NCI-H524 treated with DMSO at 0.1 percent for 48 hours (cell line): ENCODE data around the gene CLDN8.

Experiments
- DNase-seq: peaks from one replicate; lab custom pipeline; 2025; lab: John Stamatoyannopoulos, UW

Gene CLDN8

DNA sequence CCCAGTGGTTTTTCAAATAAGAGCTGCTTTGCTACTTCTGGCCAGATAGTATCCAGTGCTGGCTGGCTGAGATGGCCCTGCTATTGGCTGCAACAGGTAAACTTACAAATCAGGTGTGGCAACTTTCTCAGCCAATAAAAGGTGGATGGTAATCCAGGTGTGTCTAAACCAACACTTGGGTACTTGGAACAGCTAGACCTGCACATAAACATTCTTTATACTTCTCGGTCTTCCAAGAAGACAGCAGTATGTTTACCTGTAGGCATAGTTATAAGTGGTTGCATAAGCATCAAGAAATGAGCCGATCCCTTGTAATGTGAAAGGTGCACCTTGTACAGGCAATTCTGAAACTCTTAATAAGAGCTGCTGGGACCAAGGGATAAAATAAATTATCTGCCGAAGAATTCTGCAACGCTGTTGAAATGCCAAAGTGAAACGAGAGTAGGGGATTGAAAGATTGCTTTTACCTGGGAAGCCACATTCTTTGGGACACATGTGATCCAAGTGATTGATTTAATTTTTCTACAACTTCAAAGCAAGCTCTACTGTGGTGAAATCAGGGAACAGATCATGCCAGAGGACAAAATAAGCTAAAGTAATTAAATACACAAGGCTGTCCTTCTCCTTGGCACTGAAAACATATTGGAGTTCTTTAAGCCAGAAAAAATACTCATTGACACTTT lies at the start of gene CLDN8:
Gene CLDN8 (minus strand): TSS at position 57 of the 683 bp plus-strand sequence. CDS start 172 bp downstream, outside the sequence.
- DNase-seq: no peak

DNA sequence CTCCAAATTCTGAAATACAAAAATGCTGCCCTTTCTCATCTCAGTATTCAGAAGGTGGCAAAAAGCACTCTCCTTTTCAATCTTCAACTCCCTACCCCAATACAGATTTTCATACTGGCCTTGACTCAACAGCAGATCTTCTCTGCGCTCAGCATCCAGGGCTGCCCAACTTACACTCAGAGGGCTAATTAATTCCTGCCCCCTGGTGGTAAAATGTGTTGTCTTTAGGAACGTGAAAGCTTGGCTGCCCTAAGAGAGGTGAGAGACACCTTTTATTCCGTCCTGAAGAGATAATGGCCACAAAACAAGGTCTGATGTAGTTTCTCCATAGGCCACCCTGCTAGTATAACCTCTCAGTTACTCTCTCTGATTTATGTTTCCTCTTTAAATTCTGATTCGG lies 41.9 kb upstream of the CLDN8 start:
- no peak for DNase-seq

DNA sequence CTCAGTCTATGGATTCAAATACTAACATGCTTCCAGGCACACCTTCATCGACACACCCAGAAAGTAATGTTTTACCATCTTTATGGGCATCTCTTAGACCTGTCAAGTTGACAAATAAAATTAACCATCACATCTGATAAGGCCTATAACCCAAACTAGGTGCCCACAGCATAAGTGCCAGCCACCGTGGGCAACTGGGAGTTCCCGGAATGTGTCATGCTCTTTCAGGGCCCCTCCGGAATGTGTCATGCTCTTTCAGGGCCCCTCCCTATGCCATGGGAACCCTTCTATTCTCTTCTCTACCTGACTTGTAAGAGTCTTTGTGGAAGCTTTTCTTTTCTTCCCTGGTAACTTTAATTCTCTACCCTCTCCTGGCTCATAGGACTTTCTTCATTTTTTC lies 40.2 kb upstream of the CLDN8 start:
- no peak for DNase-seq

DNA sequence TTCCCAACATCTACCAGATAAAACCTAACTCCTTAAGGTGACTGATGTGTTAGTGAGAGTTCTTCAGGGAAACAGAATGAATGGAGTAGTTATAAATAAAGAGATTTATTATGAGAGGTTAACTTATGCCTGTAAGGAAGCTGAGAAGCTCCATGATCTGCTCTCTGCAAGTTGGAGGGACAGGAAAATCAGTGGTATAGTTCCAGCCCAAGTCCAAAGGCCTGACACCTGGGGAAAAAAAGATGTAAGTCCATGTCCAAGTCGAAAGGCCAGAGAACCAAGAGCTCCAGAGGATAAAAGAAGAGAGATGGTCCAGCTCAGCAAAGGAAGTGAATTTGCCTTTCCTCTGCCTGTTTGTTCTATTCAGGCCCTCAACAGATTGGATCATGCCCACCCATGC lies 39.8 kb upstream of the CLDN8 start:
- DNase-seq: no peak

DNA sequence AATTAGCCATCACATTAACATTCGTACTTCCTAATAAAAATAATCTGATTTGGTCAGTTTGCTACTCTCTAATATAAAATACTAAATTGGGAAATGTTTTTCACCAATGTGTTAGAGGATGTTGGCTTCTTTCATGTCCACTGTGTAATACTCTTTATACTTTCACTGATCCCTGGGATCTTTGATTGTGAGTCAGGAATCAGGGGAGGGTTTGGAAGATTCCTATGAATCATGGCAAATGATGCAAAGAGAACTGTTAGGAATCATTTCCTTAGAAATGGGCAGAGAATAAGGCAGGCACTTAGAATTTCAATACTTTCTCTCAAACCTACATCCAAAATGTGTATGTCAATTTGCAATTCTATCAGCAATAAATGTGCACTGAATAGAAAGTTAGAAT lies 35.9 kb upstream of the CLDN8 start:
- no peak for DNase-seq

DNA sequence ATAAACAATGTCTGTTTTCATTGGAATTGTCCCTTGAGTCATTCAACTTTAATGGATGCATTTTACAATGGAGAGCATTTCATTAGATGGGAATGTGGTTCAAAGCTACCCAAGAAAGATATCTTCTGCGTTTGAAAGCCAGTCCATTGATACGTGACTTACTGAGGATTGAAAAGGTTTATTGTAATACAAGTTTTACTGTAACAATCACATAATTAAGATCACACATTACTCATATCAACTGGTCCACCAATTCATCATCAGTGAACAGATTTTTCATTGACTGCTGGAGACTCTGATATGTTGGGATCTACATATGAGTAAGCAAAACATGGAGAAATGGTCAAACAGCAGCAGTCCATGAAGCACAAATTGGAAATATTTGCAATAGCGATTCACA lies 34.0 kb upstream of the CLDN8 start:
- no peak for DNase-seq

GRCh38 chr21:30248844-30249243 lies 32.9 kb upstream of the CLDN8 start:
- DNase-seq: no peak

DNA sequence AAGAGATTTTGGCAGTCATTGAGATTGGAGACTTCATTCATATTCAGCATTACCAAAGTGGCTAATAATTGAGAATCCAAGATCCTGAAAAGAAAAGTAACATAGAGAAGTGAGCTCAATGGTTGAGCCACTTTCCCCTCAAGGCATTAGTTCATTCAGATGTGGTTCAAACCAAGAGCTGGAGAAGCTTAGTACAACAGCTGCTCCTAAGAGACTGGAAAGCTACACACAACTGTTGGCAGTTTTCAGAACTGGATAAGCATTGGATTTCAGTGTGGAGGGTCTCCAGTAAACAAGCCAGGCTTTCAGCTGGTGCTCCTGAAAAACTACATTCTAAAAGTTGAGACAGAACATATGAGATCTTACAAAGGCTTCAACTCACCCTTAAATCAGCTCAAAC lies 29.2 kb upstream of the CLDN8 start:
- DNase-seq: no peak

DNA sequence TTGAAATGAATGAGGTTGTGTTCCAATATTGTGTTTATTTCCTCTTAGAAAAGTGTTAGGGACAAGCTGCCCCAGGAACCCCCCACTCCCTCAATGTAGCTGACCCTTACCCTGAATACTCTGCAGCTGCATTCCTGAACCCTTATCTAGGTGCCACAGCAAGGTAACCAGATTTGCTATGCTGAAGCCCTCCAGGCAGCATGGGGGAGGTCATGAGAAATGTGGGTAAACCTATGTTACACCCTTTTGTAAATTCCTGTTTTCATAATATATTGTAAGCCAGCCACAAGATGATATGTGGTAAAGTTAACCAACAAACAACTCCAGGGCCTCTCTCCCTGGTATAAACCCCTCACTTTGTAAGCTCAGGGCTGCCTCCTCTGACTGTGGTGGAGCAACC lies 27.8 kb upstream of the CLDN8 start:
- no peak for DNase-seq

GRCh38 chr21:30240661-30241060 lies 24.8 kb upstream of the CLDN8 start:
- DNase-seq: no peak

GRCh38 chr21:30238168-30238567 lies 22.3 kb upstream of the CLDN8 start:
- DNase-seq: no peak

GRCh38 chr21:30234643-30235042 lies 18.7 kb upstream of the CLDN8 start:
- no peak for DNase-seq

DNA sequence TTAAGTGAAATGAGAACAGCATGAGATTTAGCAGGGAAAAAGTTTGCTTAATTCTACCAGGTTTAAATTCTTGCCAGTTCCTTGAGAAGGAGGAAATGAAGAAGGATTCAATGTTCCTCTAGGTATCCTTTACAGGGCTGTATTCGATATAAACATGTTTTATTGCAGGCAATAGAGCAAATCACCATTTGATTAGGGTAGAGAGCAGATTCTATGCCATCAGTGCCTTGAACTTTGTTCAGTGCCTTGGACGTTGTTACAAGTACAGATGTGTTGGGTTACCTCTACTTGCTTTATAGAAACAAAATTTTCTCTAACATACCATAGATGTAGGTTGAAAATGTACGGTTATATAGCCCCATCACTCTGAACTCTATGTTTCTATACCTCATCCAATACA lies 18.2 kb upstream of the CLDN8 start:
- DNase-seq: no peak

DNA sequence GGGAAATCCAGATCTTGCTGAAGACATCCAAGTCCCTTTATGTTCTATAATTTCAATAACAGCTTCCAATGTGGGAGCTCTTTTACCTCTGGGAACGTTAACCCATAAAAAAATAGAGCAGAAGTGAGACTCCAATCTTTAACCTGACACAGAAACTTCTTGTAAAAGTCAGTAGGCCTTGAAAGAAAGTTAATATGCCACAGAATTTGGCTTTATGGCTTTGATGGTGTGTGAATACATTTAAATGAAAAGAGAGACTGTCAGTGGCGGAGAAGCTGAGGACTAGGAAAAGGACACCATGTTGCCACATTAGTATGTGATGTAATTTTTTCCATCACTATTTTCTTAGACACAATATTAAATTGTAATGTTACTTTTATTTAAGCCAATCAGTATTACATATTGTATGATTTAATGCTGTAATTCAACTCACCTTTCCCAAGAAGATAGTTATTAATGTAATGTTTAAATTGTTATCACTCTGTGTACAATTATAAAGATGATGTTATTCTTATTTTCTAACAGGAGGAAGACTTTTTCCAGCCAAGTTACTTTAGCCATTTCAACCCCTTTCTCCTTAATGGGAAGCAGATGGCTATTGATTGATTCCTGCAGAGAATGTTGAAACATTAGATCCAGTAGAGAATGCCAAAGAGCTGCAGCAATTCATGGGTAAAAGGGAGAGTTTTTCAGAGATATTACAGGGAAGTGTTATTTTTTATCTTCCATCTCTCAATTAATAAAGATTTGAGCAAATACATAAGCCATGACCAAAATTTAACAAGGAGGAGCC lies 17.5 kb upstream of the CLDN8 start:
- no peak for DNase-seq

DNA sequence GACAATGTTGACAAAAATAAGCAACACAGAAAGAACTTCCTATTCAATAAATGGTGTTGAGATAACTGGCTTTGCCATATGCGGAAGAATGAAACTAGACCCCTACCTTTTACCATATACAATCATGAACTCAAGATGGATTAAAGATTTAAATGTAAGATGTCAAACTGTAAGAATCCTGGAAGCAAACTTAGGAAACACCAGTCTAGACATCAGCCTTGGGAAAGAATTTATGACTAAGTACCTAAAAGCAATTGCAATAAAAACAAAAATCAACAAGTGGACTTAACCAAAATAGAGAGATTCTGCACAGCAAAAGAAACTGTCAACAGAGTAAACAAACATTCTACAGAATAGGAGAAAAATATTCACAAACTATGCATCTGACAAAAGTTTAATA lies 16.1 kb upstream of the CLDN8 start:
- DNase-seq: no peak

GRCh38 chr21:30227633-30228404 lies 11.9 kb upstream of the CLDN8 start:
- no peak for DNase-seq

GRCh38 chr21:30227128-30227527 lies 11.2 kb upstream of the CLDN8 start:
- no peak for DNase-seq

DNA sequence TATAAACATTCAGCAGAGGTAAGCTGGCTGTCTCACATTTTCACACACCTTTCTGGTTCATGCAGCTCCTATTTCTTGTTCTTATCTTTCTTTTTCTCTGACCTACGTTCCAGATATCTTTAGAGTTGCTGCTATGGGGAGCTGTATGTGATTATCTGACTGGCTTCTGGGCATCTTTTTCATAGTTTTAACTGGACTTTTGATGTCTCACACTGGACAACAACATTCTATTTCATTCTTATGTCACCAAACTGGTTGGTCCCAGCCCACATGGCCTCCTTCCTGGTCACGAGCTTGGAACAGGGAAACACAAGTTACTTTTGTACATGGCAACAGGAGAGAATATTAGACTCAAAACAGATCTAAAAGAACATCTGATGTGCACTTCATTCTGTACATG lies 7.7 kb upstream of the CLDN8 start:
- no peak for DNase-seq

DNA sequence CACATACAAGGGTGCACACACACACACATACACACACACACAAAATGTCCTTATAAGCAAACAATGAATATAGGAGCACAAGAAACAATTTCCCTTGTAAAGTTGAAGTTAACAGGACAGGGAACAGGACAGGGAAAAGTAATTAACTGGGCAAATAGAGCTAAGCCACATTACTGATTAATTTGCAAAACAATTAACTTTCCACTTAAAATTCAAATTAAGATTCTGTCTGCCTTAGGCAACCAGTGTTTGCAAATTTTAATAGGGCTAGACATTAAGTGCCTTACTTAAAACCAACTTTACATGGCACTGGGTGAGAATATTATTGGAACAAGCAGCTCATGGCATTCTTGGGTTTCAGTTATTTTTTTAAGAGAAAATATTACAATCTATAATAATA lies 6.8 kb upstream of the CLDN8 start:
- DNase-seq: no peak

GRCh38 chr21:30211071-30211470 lies 4.8 kb downstream of the CLDN8 start:
- no peak for DNase-seq

- DNase-seq: no peak
Observed at GRCh38 chr21:30209601-30210000, 6.3 kb downstream of the CLDN8 start.

DNA sequence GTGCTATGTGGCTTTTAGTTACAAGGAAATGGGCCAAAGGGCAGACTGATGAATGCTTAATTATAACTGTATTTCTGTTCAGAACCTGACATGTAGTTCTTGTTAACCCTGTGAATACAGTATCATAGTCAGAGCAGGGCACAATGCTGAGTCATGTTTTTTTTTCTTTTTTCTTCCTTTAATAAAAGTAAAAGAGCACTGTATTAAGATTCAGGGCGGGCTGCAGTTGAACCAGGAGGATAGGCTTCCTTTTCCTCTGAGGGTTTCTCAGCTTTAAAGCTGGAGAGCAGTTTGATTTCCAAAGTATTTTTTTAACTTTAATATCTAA lies 8.7 kb downstream of the CLDN8 start:
- DNase-seq: no peak
